ENCODE results near the gene CLEC19A. TPM values are rescaled to one million over a fixed set of nuclear protein-coding genes. Genes with fewer than 3 reads are reported as not detected.

The CLEC19A gene
- total and polyA plus RNA-seq, 3 donors from 2014 or later: not detected

DNA sequence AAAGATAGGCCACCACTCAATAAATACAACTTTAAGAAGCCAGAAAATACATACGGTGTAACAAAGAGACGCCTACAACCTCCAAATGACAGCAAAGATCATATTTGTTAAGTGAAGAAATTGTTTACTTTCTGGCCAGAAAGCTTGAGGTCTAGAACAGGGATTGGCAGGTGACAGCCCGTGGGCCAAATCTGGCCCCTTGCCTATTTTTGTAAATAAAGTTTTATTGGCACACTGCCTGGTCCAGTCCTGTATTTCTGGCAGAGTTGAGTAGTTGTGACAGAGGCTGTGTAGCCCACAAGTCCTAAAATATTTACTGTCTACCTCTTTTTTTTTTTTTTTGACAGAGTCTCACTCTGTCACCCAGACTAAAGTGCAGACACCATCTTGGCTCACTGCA lies 3.4 kb upstream of the CLEC19A start:
- H3K4me3 ChIP-seq: no peak overlapping the region
- H3K9me3 ChIP-seq: no peaks in the 10 kb centered on the region
- no peaks in the 10 kb centered on the region for H3K27me3 ChIP-seq
- TF ChIP-seq POLR2A (IDR thresholded peaks at IDR 0.05): no peak
- TF ChIP-seq, protein P1, sequence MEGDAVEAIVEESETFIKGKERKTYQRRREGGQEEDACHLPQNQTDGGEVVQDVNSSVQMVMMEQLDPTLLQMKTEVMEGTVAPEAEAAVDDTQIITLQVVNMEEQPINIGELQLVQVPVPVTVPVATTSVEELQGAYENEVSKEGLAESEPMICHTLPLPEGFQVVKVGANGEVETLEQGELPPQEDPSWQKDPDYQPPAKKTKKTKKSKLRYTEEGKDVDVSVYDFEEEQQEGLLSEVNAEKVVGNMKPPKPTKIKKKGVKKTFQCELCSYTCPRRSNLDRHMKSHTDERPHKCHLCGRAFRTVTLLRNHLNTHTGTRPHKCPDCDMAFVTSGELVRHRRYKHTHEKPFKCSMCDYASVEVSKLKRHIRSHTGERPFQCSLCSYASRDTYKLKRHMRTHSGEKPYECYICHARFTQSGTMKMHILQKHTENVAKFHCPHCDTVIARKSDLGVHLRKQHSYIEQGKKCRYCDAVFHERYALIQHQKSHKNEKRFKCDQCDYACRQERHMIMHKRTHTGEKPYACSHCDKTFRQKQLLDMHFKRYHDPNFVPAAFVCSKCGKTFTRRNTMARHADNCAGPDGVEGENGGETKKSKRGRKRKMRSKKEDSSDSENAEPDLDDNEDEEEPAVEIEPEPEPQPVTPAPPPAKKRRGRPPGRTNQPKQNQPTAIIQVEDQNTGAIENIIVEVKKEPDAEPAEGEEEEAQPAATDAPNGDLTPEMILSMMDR (IDR thresholded peaks at IDR 0.05): no peak
- WGBS, 2 donors: 79 to 92% methylated on average over 3 of the region's 3 CpGs
- intact Hi-C loops (cut with DNase I; ENCODE audit: low total_unique reads): no loop called here
- no peaks in the 10 kb centered on the region for H3K4me1 ChIP-seq
- DNase-seq: no peak
- H3K27ac ChIP-seq: no peak overlapping the region
- H3K36me3 ChIP-seq (ENCODE audit: low read depth, missing control alignments): no peaks in the 10 kb centered on the region

- 84 to 85% methylated on average over 2 of the region's 2 CpGs for WGBS, 2 donors
- no peaks in the 10 kb centered on the region for H3K9me3 ChIP-seq
- intact Hi-C loops (cut with DNase I; ENCODE audit: low total_unique reads): no loop called here
- no peaks in the 10 kb centered on the region for H3K36me3 ChIP-seq (ENCODE audit: low read depth, missing control alignments)
- H3K27me3 ChIP-seq: no peaks in the 10 kb centered on the region
- no peak overlapping the region for H3K27ac ChIP-seq
- no peaks in the 10 kb centered on the region for H3K4me1 ChIP-seq
- DNase-seq: no peak
- no peak overlapping the region for H3K4me3 ChIP-seq
- TF ChIP-seq, protein P1 (IDR thresholded peaks at IDR 0.05): no peak
- TF ChIP-seq POLR2A (IDR thresholded peaks at IDR 0.05): no peak
These were observed 1.9 kb upstream of the CLEC19A start for GRCh38 chr16:19283637-19284036.

GRCh38 chr16:19284207-19284606 lies 1.3 kb upstream of the CLEC19A start:
- no peaks in the 10 kb centered on the region for H3K27me3 ChIP-seq
- 63 to 85% methylated on average over 1 of the region's 1 CpG for WGBS, 2 donors
- H3K9me3 ChIP-seq: no peaks in the 10 kb centered on the region
- intact Hi-C loops (cut with DNase I; ENCODE audit: low total_unique reads): no loop called here
- no peak for TF ChIP-seq POLR2A (IDR thresholded peaks at IDR 0.05)
- TF ChIP-seq, protein P1 (IDR thresholded peaks at IDR 0.05): no peak
- no peaks in the 10 kb centered on the region for H3K36me3 ChIP-seq (ENCODE audit: low read depth, missing control alignments)
- H3K4me1 ChIP-seq: no peaks in the 10 kb centered on the region
- no peak overlapping the region for H3K4me3 ChIP-seq
- DNase-seq: no peak
- H3K27ac ChIP-seq: no peak overlapping the region

DNA sequence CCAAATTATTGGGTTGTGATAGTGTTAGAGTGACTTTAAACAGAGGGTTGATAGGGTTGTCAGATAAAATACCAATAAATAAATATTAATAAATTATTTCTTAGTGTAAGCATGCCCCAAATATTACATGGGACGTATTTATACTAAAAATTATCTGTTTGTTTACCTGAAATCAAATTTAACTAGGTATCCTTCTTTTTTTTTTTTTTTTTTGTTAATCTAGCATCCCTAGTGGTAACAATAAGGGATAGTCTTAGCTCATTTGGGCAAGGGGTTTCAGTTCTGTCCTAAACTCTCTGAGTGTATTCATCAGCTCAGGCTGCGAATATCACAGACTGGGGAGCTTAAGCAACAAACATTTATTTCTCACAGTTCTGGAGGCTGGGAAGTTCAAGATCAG lies 1.3 kb downstream of the CLEC19A start:
- H3K4me1 ChIP-seq: no peaks in the 10 kb centered on the region
- H3K36me3 ChIP-seq (ENCODE audit: low read depth, missing control alignments): no peaks in the 10 kb centered on the region
- WGBS, 2 donors: 92 to 93% methylated on average over 2 of the region's 2 CpGs
- TF ChIP-seq POLR2A (IDR thresholded peaks at IDR 0.05): no peak
- TF ChIP-seq, protein P1 (IDR thresholded peaks at IDR 0.05): no peak
- H3K4me3 ChIP-seq: no peak overlapping the region
- no peaks in the 10 kb centered on the region for H3K9me3 ChIP-seq
- H3K27ac ChIP-seq: no peak overlapping the region
- DNase-seq: no peak
- intact Hi-C loops (cut with DNase I; ENCODE audit: low total_unique reads): no loop called here
- no peaks in the 10 kb centered on the region for H3K27me3 ChIP-seq

DNA sequence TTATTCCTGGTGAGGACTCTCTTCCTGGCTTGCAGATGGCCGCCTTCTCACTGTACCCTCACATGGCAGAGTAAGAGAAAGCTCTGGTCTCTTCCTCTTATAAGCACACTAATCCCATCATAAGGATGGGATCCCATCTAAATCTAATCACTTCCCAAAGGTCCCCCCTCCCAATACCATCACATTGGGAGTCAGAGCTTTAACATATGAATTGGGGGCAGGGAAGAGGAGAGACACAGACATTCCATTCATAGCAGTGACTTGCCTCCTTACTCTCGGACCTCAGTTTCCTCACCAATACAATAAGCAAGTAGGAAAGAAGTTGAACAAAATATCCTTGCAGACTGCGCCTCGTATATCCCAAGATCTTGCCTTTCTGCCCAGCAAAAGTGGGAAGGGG lies 1.7 kb downstream of the CLEC19A start:
- Histone ChIP-seq H3K36me3 (ENCODE audit: low read depth, missing control alignments) (no peaks in the 10 kb centered on the region), H3K9me3 (no peaks in the 10 kb centered on the region), H3K27ac (no peak overlapping the region), H3K4me3 (no peak overlapping the region), H3K4me1 (no peaks in the 10 kb centered on the region), H3K27me3 (no peaks in the 10 kb centered on the region)
- intact Hi-C loops (cut with DNase I; ENCODE audit: low total_unique reads): no loop called here
- no peak for DNase-seq
- WGBS, 2 donors: 87 to 93% methylated on average over 4 of the region's 4 CpGs
- TF ChIP-seq, protein P1 (IDR thresholded peaks at IDR 0.05): no peak
- no peak for TF ChIP-seq POLR2A (IDR thresholded peaks at IDR 0.05)
